SK-N-SH (cell line): ENCODE measurements around the gene PROSER3.

Source experiments
- CTCF ChIP-seq: fragments of 200-600 bp; sonication (generic); IDR thresholded peaks from 2 replicates; pipeline ENCODE4 v1.6.1; 2017; ENCODE audit warnings: antibody characterized with exemption, mild to moderate bottlenecking, moderate library complexity
- RAD21 ChIP-seq: IDR thresholded peaks from 2 replicates; pipeline ENCODE4 v1.6.1; 2012; ENCODE audit warnings: mild to moderate bottlenecking, low read length
- TAF1 ChIP-seq: IDR thresholded peaks from 2 replicates; pipeline ENCODE4 v1.6.1; 2012; ENCODE audit warnings: low read depth, mild to moderate bottlenecking, low read length, moderate library complexity, borderline replicate concordance
- YY1 ChIP-seq: IDR thresholded peaks from 2 replicates; pipeline ENCODE4 v1.4.0; 2012; ENCODE audit warnings: low read depth, mild to moderate bottlenecking
- TF ChIP-seq, protein P1 (sequence below): IDR thresholded peaks from 2 replicates; pipeline ENCODE4 v1.4.0; 2012; ENCODE audit warnings: low read depth, borderline replicate concordance

- TF ChIP-seq, protein P1, sequence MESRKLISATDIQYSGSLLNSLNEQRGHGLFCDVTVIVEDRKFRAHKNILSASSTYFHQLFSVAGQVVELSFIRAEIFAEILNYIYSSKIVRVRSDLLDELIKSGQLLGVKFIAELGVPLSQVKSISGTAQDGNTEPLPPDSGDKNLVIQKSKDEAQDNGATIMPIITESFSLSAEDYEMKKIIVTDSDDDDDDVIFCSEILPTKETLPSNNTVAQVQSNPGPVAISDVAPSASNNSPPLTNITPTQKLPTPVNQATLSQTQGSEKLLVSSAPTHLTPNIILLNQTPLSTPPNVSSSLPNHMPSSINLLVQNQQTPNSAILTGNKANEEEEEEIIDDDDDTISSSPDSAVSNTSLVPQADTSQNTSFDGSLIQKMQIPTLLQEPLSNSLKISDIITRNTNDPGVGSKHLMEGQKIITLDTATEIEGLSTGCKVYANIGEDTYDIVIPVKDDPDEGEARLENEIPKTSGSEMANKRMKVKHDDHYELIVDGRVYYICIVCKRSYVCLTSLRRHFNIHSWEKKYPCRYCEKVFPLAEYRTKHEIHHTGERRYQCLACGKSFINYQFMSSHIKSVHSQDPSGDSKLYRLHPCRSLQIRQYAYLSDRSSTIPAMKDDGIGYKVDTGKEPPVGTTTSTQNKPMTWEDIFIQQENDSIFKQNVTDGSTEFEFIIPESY = no peak
- TF ChIP-seq YY1 = no peak
- no peak for TF ChIP-seq RAD21
- TF ChIP-seq CTCF = no peak
- TF ChIP-seq TAF1 = no peak
These were observed 34.9 kb downstream of the PROSER3 start for GRCh38 chr19:35792888-35793287.
